ENCODE measurements around the gene GSTM5.
"Not testable (repeated sequence)": the region's sequence is repeated elsewhere in the genome, so short reads cannot be mapped to it uniquely, and the experiment has no call there.

DNA sequence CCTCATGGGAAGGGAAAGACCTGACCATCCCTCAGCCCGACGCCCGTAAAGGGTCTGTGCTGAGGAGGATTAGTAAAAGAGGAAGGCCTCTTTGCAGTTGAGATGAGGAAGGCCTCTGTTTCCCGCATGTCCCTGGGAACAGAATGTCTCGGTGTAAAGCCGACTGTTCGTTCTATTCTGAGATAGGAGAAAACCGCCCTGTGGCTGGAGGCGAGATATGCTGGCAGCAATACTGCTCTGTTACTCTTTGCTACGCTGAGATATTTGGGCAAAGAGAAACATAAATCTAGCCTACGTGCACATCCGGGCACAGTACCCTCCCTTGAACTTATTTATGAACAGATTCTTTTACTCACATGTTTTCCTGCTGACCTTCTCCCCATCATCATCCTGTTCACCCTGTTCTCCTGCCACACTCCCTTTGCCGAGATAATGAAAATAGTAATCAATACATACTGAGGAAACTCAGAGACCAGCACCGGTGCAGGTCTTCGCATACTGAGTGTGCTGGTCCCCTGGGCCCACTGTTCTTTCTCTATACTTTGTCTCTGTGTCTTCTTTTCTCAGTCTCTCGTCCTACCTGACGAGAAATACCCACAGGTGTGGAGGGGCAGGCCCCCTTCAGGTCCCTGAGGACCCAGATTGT lies 55.1 kb downstream of the GSTM5 start:
- TF ChIP-seq POLR2A (IDR thresholded peaks at IDR 0.05): not testable (repeated sequence)
- TF ChIP-seq, protein P1, sequence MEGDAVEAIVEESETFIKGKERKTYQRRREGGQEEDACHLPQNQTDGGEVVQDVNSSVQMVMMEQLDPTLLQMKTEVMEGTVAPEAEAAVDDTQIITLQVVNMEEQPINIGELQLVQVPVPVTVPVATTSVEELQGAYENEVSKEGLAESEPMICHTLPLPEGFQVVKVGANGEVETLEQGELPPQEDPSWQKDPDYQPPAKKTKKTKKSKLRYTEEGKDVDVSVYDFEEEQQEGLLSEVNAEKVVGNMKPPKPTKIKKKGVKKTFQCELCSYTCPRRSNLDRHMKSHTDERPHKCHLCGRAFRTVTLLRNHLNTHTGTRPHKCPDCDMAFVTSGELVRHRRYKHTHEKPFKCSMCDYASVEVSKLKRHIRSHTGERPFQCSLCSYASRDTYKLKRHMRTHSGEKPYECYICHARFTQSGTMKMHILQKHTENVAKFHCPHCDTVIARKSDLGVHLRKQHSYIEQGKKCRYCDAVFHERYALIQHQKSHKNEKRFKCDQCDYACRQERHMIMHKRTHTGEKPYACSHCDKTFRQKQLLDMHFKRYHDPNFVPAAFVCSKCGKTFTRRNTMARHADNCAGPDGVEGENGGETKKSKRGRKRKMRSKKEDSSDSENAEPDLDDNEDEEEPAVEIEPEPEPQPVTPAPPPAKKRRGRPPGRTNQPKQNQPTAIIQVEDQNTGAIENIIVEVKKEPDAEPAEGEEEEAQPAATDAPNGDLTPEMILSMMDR (IDR thresholded peaks at IDR 0.05): peak in 1 of 3 experiments; percentile 25

All from testis (tissue), 2 donors.